RWPE2 (cell line): ENCODE data around the gene AAMP.

Experiments used
- ATAC-seq: fragments of 200-7000 bp; cut with Tn5 transposase; 3 replicates; pipeline ENCODE4 v1.9.1; 2021; ENCODE audit warnings: low read depth
- DNase-seq: peaks from one replicate; pipeline ENCODE4 v3.0.0-alpha.2; 2020; ENCODE audit warnings: low spot score
- H3K27ac ChIP-seq: fragments of 450-650 bp; 2 replicates; pipeline ENCODE4 v1.5.1; 2017; ENCODE audit warnings: mild to moderate bottlenecking; ENCODE audit not compliant: poor library complexity, severe bottlenecking
- H3K27me3 ChIP-seq: fragments of 250-450 bp; sonication (Bioruptor Pico); 2 replicates; pipeline ENCODE4 v1.5.1; 2021; ENCODE audit warnings: mild to moderate bottlenecking, moderate library complexity; ENCODE audit not compliant: insufficient read depth, poor library complexity, severe bottlenecking
- H3K36me3 ChIP-seq: fragments of 250-450 bp; sonication (Bioruptor Pico); 2 replicates; pipeline ENCODE4 v1.5.1; 2020; ENCODE audit warnings: low read depth, mild to moderate bottlenecking, moderate library complexity
- H3K4me1 ChIP-seq: fragments of 250-450 bp; sonication (Bioruptor Pico); 2 replicates; pipeline ENCODE4 v1.5.1; 2021; ENCODE audit warnings: mild to moderate bottlenecking, moderate library complexity; ENCODE audit not compliant: insufficient read depth, poor library complexity, severe bottlenecking
- H3K4me3 ChIP-seq: fragments of 250-450 bp; sonication (Bioruptor Pico); 2 replicates; pipeline ENCODE4 v1.5.1; 2021; ENCODE audit warnings: mild to moderate bottlenecking, moderate library complexity; ENCODE audit not compliant: severe bottlenecking
- H3K9me3 ChIP-seq: fragments of 250-450 bp; sonication (Bioruptor Pico); 2 replicates; pipeline ENCODE4 v1.5.1; 2021; ENCODE audit warnings: mild to moderate bottlenecking, moderate library complexity; ENCODE audit not compliant: severe bottlenecking
- CTCF ChIP-seq: fragments of 450-650 bp; IDR thresholded peaks from one replicate; pipeline ENCODE4 v1.5.1; 2017; ENCODE audit warnings: mild to moderate bottlenecking, moderate library complexity; ENCODE audit not compliant: poor library complexity, severe bottlenecking

Gene AAMP

GRCh38 chr2:218244665-218245064 is 25.3 kb downstream of the AAMP start:
- TF ChIP-seq CTCF: no peak
- ATAC-seq: no peak; the same call in 2 of the 3 replicates
- H3K27ac ChIP-seq: no peak overlapping the region
- H3K4me3 ChIP-seq: no peak overlapping the region
- no peaks in the 10 kb centered on the region for H3K27me3 ChIP-seq
- no peaks in the 10 kb centered on the region for H3K9me3 ChIP-seq
- no peaks in the 10 kb centered on the region for H3K4me1 ChIP-seq
- no peak for DNase-seq
- H3K36me3 ChIP-seq: peaks cover 100% of the 10 kb centered on the region

- DNase-seq (no peak), ATAC-seq (no peak)
- Histone ChIP-seq H3K27me3 (no peaks in the 10 kb centered on the region), H3K36me3 (peaks cover 100% of the 10 kb centered on the region), H3K9me3 (no peaks in the 10 kb centered on the region), H3K4me1 (no peaks in the 10 kb centered on the region), H3K4me3 (no peak overlapping the region), H3K27ac (no peak overlapping the region)
- no peak for TF ChIP-seq CTCF
Measured at GRCh38 chr2:218244204-218244603, 25.7 kb downstream of the AAMP start.

GRCh38 chr2:218238887-218239286 is 31.1 kb downstream of the AAMP start:
- Histone ChIP-seq H3K4me1 (no peaks in the 10 kb centered on the region), H3K36me3 (peaks cover 100% of the 10 kb centered on the region), H3K9me3 (no peaks in the 10 kb centered on the region), H3K27ac (no peak overlapping the region), H3K27me3 (no peaks in the 10 kb centered on the region), H3K4me3 (no peak overlapping the region)
- no peak for ATAC-seq
- TF ChIP-seq CTCF: no peak
- no peak for DNase-seq

- no peak overlapping the region for H3K4me3 ChIP-seq
- H3K36me3 ChIP-seq: peaks cover 100% of the 10 kb centered on the region
- no peaks in the 10 kb centered on the region for H3K27me3 ChIP-seq
- ATAC-seq: no peak
- TF ChIP-seq CTCF: no peak
- no peaks in the 10 kb centered on the region for H3K4me1 ChIP-seq
- DNase-seq: no peak
- no peaks in the 10 kb centered on the region for H3K9me3 ChIP-seq
- no peak overlapping the region for H3K27ac ChIP-seq
Measured at GRCh38 chr2:218236829-218237228, 33.1 kb downstream of the AAMP start.

GRCh38 chr2:218235017-218235416 is 34.9 kb downstream of the AAMP start:
- ATAC-seq: no peak
- no peak for DNase-seq
- Histone ChIP-seq H3K9me3 (no peaks in the 10 kb centered on the region), H3K27me3 (no peaks in the 10 kb centered on the region), H3K27ac (no peak overlapping the region), H3K36me3 (peaks cover 100% of the 10 kb centered on the region), H3K4me3 (no peak overlapping the region), H3K4me1 (peaks cover 8% of the 10 kb centered on the region)
- TF ChIP-seq CTCF: no peak
